ENCODE results near the gene USP49. TPM values are rescaled to one million over a fixed set of nuclear protein-coding genes. Genes with fewer than 3 reads are reported as not detected.

The USP49 gene
- total and polyA plus RNA-seq, 12 donors = 0.58 to 2.0 (median 1.7) TPM

GRCh38 chr6:41901882-41902519 lies 6.8 kb upstream of the USP49 start:
- WGBS, 2 donors = 100% methylated on average over 1 of the region's 1 CpG
- H3K9me3 ChIP-seq = no peaks in the 10 kb centered on the region
- DNase-seq (peak in 1 of 2 donors; percentile 10), ATAC-seq (no peak)
- peaks cover 0 to 64% (median 13%) of the 10 kb centered on the region in 9 donors for H3K36me3 ChIP-seq
- H3K4me3 ChIP-seq = no peak overlapping the region
- peaks cover 0 to 19% (median 4%) of the 10 kb centered on the region in 9 donors for H3K4me1 ChIP-seq
- peak in 5 of 9 donors; percentile 13 to 39 (median 23) for TF ChIP-seq CTCF (IDR thresholded peaks at IDR 0.05)
- no peaks in the 10 kb centered on the region for H3K27me3 ChIP-seq
- intact Hi-C loops (cut with DNase I) = loop anchor here in 2 of 10 donors (5.0 to 10.0 kb wide), 2 partner anchors 107 to 145 kb away; no protein-coding TSS in a partner anchor
- no peak overlapping the region for H3K27ac ChIP-seq

GRCh38 chr6:41900861-41901260 lies 5.7 kb upstream of the USP49 start:
- no peaks in the 10 kb centered on the region for H3K9me3 ChIP-seq
- H3K4me3 ChIP-seq = no peak overlapping the region
- 85 to 90% methylated on average over 1 of the region's 1 CpG for WGBS, 2 donors
- no peaks in the 10 kb centered on the region for H3K27me3 ChIP-seq
- H3K27ac ChIP-seq = no peak overlapping the region
- peaks cover 0 to 30% (median 14%) of the 10 kb centered on the region in 9 donors for H3K4me1 ChIP-seq
- intact Hi-C loops (cut with DNase I) = loop anchor here in 2 of 10 donors (5.0 to 10.0 kb wide), 2 partner anchors 106 to 146 kb away; no protein-coding TSS in a partner anchor
- peaks cover 0 to 53% (median 7%) of the 10 kb centered on the region in 9 donors for H3K36me3 ChIP-seq
- ATAC-seq (no peak), DNase-seq (no peak)
- no peak for TF ChIP-seq CTCF (IDR thresholded peaks at IDR 0.05)

- DNase-seq (no peak), ATAC-seq (no peak)
- TF ChIP-seq CTCF (IDR thresholded peaks at IDR 0.05) = no peak
- intact Hi-C loops (cut with DNase I) = loop anchor here in 3 of 10 donors (10.0 kb wide), 2 partner anchors 101 to 111 kb away; partner anchors contain the start of genes PRICKLE4 (in 2 of the 3) and TOMM6 (in 2 of the 3)
- Histone ChIP-seq H3K4me3 (peak overlapping the region in 6 of 10 donors; percentile 66 to 88 (median 75)), H3K4me1 (peaks cover 0 to 34% (median 24%) of the 10 kb centered on the region in 9 donors), H3K27me3 (no peaks in the 10 kb centered on the region), H3K9me3 (no peaks in the 10 kb centered on the region), H3K27ac (peak overlapping the region in 5 of 10 donors; percentile 57 to 94 (median 79)), H3K36me3 (peaks cover 0 to 18% (median 0%) of the 10 kb centered on the region in 9 donors)
- 53 to 68% methylated on average over 3 of the region's 3 CpGs for WGBS, 2 donors
Observed at GRCh38 chr6:41896281-41896680, 1.1 kb upstream of the USP49 start.

GRCh38 chr6:41894366-41895299 lies 542 bp downstream of the USP49 start:
- WGBS, 2 donors = 2 to 3% methylated on average over 33 to 56 of the region's 56 CpGs
- Histone ChIP-seq H3K4me1 (peaks cover 0 to 34% (median 24%) of the 10 kb centered on the region in 9 donors), H3K27ac (peak overlapping the region in 6 of 10 donors; percentile 57 to 94 (median 70)), H3K36me3 (peaks cover 0 to 6% (median 0%) of the 10 kb centered on the region in 9 donors), H3K9me3 (no peaks in the 10 kb centered on the region), H3K4me3 (peak overlapping the region; percentile 50 to 88 (median 72)), H3K27me3 (no peaks in the 10 kb centered on the region)
- TF ChIP-seq CTCF (IDR thresholded peaks at IDR 0.05) = no peak
- ATAC-seq (peak; percentile 50 to 77 (median 72)), DNase-seq (no peak)
- intact Hi-C loops (cut with DNase I) = loop anchor here in 3 of 10 donors (2.0 to 10.0 kb wide), 4 partner anchors 26 to 110 kb away; partner anchors contain the start of genes PRICKLE4 (in 2 of the 3), TOMM6 (in 2 of the 3), BYSL (in 1 of the 3) and MED20 (in 1 of the 3)

Measured in heart right ventricle (tissue), 16 donors.